Erythroblast (primary cell): ENCODE measurements around the gene CALML5.

Experiments used
- GATA1 ChIP-seq: IDR thresholded peaks from 2 replicates; pipeline ENCODE4 v1.6.1; 2011; ENCODE audit warnings: low read depth, mild to moderate bottlenecking, control low read depth, low read length, moderate library complexity
- POLR2A ChIP-seq: IDR thresholded peaks from 2 replicates; pipeline ENCODE4 v1.6.1; 2011; ENCODE audit warnings: mild to moderate bottlenecking, low read length

GRCh38 chr10:5481121-5481520 lies 18.2 kb downstream of the CALML5 start:
- TF ChIP-seq POLR2A (no peak), GATA1 (no peak)
